Stimulated activated CD8-positive, alpha-beta memory T cell treated with anti-CD3 and anti-CD28 coated beads, Interleukin-4, amount 100 ng/mL, for 4 hours (primary cell): ENCODE results near the gene ITGA7.

Source experiments
- DNase-seq, 2 donors: peaks; one replicate each; pipeline ENCODE4 v3.0.0-alpha.2; 2020; ENCODE audit warnings: low read depth in 2 of 2, low spot score in 1 of 2

ITGA7 gene

DNA sequence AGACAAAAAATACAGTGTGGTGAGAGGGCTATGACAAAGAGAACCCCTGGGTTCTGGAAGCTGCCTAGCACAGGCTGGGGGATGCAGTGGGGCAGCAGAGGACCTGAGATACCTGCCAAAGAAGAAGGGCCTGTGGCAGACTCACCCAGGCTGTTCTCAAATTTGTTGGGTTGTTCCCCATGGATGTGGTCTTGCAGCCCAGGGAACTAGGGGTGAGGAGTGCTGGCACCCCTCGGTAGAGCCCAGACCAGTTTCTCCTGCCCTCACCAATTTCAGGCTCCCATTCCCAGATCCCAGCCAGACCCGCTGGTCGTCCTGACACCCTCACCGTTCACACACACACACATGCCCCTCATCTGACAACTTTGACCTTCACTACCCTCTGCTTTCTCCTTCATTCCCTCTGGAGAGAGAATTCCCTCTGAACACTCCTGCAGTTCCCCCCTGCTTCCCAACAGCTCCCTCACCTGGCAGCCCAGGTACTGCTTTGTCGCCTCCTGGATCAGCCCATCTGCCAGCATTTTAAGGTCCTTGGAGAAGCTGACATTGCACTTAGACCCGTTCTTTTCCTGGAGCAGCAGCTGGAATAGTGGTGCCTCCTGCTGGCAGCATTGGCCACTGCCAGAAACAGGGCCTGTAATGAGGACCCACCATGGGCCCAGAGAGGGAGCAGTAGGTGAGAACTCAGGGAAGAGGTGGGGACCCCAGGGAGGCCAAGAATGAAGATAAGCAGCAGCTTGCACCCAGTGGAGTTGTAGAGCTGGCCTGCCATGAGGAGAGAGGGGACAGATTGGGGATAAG is 29.3 kb upstream of the ITGA7 start:
- no peak for DNase-seq

DNA sequence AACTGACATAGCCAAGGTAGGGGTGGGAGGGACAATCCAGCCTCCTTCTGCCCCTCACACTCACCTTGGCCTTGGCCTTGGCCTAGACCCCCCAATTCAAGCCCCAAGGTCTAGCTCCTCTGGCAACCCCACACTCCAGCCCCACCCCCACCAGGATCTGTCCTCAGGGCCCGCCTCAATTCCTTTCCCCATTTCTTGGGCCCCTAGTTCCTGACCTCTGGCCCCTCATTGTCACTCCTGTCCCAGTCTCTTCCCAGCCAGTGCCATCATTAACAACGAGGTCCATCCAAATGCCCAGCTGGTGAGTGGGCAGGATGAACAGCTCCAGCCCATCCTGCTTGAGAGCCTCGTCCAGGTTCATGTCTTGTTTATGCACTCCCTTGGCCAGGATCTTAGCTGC is 28.4 kb upstream of the ITGA7 start:
- no peak for DNase-seq

DNA sequence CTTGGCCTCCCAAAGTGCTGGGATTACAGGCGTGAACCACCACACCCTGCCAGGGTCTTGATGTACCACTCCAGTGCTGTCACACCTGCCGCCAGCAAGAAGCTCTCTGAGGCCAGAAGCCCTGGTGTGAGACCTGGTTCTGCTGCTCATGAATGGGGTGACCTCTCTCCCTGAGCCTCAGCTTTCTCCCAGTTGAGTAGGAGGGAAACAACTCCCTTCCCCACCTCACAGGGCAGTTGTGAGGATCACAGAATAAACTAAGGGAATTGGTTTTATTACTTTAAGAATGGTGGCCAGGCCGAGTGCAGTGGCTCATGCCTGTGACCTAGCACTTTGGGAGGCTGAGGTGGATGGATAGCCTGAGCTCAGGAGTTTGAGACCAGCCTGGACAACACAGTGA is 26.9 kb upstream of the ITGA7 start:
- no peak for DNase-seq

DNA sequence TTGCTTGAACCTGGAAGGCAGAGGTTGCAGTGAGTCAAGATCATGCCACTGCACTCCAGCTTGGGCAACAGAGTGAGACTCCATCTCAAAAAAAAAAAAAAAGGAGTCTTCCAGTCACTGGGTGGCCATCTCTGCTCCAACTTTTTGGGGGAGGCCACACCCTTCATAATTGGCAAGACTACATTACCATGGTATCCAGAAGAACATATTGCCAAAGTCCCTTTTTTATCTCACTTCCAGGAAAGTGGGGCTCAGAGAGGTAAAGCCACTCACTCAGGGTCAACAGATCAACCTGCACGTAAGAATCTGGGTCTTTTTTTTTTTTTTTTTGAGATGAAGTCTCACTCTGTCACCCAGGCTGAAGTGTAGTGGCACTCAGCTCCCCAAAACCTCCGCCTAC is 26.2 kb upstream of the ITGA7 start:
- no peak for DNase-seq

DNA sequence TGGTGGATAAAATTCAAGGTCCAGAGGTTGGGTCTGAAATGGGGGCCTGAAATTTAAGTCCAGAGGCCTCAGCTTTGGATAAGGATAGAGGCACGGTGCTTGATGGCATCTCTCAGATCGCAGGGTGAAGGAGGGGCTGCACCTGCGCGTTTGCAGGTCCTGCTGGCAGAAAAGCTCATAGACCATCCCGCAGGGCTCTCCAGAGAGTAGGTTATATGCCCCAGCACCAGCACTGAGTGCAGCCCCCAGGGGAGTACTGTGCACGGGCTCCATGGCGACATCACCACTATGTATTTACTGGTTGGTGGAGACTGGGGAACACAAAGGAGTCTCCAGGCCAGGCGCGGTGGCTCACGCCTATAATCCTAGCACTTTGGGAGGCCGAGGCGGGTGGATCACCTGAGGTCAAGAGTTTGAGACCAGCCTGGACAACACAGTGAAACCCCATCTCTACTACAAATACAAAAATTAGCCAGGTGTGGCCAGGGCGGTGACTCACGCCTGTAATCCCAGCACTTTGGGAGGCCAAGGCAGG is 25.4 kb upstream of the ITGA7 start:
- DNase-seq = no peak

DNA sequence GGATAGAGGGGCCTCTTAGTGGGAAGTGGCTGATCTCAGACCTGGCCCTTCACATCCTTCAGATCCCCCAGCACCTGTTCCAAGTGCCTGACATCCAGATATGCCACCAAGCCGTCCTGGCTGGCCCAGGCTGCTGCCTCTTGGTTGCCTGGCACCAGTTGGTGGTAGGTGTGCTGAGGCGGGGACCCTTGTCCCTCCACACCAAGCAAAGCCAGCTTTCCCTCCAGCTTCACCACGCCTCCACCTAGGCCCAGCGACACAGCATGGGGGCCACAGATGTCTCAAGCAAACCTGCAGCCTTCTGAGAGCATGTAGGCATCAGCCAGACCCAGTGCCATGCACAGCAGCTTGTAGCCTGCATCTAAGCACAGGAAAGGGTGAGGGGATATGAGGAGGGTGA is 24.6 kb upstream of the ITGA7 start:
- no peak for DNase-seq

DNA sequence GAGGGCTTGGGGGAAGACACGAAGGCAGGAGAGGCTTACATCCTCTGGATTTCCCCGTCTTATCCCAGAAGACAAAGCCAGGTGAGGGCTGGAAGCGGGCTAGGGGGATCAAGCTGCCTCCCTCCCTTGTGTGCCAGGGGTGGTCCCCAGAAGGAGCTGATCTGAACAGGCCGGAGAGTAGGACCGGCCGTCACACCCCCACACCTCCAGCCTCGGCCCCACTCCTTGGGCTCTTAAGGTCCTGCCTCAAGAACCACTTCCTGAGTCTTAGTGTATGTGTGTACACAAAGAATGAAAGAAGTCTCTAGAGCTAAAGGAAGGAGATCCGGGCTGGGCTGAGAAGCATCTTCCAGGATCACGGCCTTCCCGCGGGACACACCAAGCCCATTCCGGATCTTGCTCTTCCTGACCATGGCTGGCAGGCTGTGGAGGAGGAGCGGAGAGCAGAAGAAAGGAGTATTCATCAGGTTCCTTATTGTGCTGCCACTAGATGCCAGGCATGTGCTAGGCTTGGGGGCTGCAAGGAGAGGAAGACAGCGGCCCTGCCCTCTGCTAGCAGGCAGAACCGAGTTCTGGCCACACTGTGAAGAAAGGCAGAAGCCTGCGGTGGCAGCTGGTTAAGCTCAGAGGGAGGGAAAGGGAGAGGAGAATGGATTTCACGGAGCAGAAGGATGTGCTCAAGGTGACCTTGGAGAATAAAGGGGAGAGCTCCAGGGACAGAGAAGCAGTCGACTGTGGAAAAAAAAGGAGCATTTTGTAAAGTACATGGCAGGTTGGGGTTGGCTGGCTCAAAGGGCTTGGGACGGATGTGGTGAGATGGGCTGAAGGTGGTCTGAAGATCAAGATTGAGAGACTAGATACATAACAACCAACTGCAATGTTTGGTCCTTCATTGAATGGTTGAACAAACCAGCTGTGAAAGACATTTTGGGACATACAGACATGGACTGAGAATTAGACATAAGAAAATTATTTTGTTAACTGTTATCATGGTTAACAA is 22.4 kb upstream of the ITGA7 start:
- no peak for DNase-seq

DNA sequence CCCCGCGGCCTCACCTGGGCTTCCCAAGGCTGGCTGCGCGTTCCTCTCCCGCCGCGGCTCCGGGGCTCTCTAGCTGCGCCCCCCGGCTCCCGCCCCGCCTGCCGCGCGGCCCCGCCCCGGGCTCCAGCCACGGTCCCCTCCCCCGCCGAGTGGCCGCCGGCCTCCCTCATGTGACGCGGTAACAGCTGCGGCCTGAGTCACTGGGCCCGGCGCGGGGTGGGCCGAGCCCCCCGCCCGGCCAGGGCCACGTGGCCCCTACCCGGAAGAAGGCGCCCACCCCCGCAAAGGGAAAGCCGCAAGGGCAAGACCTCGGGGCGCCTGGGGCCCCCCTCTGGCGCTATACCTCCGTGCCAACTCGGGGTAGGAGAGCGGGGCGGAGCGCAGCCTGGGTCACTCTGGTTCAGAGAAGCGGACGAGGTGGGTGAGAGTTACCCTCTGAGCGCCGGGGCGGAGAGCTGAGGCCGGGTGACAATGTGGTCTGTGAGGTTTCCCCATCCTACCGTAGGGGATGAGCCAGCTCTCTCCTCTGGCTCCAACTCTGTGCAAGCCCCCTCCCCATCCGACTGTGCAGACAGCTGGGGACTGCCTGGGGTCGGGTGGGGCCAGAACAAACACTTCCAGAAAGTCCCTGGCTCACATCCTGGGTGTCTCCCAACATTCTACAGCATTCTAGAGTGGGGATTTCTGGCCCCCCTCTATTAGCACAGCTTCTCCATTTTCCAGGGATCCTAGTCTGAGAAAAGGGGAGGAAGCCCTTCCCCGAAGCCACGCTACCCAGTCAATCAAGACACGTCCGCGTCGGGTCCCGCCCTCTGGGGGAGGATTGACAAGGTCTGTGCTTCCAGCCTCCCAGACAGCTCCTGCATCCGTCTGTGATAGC is 21.5 kb upstream of the ITGA7 start, which contains the start of gene CD63:
Gene CD63 (minus strand): TSS at position 71 of the 880 bp plus-strand sequence. CDS start 668 bp downstream, outside the sequence.
- DNase-seq = peak; percentile 38 to 66

DNA sequence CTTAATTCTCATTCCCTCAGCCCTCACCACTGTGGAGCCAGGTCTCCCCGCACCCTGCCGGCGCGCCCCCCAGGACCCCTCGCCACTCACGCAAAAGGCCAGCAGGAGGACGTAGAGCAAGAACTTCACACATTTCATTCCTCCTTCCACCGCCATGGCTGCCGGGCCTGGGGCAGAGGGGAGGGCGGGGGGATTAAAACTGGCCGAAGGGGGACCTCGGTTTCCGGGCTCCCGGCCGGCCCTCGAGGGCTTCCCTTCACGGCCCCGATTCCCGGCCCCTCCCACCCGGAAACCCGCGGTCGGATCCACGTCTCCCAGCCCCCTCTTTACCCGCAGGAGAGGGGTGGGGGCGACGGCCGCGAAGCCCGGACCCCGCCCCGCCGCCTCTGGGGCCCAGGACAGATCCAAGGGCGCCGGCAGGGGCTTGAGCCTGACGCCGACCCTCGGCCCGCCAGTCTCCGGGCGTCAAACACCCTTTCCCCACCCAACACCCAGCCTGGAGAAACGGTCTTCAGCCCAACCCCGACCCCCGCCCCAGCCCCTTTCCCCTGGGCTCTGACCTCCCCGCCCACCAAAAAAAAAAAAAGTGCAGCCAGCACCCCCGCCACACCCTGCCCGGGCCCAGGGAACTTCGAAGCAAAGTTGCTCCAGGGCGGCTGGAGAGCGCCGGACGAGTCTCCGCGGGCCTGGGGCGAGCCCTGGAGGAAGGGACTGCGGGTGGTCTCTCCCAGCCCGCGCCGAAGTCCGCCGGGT is 20.7 kb upstream of the ITGA7 start:
- no peak for DNase-seq

DNA sequence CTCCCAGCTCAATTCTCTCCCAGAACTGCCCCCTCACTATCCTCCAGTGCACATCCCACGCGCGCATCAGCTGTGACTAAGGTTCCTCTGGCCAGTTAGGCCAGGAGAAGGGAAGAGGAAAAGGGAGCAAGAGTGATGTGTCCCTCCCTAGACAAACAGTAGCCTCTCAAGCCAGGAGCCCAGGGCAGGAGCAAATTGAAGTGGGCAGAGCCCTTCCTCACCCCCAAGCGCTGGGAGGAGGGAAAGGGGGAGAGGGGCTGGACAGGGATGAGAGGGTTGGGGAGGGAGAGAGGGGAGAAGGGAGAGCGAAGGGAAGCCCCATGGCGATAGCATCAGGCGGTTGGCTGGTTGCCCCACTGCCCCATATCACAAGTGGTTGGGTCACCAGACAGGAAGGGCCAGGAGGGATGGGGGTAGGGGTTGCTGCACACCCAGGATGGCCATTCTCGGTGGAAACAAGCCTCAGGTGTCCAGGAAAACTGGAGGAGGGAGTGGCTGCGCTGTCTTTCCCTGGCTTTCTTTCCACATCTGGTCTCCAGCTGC is 20.0 kb upstream of the ITGA7 start:
- DNase-seq = no peak

DNA sequence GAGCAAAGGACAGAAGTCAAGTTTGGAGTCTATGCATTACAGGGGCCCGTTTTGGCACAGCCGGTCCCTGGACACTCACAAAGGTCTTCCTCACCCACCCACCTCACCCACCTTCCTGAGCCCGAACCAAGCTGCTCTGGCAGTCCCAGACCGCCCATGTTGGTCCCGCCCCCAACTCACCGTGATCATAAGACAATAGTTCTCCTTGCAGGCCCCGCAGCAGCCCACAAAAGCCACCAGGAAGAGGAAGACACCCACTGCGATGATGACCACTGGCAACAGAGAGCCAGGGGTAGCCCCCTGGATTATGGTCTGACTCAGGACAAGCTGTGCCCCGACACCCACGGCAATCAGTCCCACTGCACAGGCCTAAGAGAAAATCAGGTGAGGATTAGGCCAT is 19.3 kb upstream of the ITGA7 start:
- DNase-seq = no peak

DNA sequence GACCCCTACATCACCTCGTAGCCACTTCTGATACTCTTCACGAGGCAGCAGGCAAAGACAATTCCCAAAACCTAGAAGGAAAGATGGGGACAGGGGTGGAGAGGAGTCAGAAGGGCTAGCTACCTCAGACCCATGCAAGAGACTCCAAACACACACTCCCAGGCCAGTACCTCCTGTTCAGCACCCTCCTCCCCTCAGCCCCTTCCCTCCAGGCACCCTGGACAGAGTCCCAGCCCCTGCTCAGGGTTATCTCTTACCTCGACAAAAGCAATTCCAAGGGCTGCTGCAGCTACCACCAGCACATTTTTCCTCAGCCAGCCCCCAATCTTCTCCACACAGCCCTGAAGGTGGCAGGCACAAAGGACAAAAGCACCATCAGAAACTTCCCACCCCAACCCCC is 17.9 kb upstream of the ITGA7 start:
- no peak for DNase-seq

DNA sequence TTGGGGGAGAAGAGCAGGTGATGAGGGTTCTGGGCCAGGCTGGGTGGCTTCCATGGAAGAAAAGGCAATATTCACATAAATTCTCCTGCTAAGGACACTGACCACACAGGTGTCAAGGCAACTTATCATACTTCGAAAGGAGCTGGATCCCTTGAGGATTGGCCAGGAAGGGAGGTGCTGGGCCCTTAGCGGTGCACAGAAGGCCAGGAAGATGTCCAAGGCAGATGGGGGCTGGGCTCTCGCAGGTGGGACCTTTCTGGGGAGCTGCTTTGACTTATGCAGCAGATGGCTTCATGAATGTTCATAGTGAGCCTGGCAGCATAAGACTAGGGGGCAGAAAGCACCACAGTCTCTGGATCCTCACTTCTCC is 17.2 kb upstream of the ITGA7 start:
- DNase-seq = no peak

DNA sequence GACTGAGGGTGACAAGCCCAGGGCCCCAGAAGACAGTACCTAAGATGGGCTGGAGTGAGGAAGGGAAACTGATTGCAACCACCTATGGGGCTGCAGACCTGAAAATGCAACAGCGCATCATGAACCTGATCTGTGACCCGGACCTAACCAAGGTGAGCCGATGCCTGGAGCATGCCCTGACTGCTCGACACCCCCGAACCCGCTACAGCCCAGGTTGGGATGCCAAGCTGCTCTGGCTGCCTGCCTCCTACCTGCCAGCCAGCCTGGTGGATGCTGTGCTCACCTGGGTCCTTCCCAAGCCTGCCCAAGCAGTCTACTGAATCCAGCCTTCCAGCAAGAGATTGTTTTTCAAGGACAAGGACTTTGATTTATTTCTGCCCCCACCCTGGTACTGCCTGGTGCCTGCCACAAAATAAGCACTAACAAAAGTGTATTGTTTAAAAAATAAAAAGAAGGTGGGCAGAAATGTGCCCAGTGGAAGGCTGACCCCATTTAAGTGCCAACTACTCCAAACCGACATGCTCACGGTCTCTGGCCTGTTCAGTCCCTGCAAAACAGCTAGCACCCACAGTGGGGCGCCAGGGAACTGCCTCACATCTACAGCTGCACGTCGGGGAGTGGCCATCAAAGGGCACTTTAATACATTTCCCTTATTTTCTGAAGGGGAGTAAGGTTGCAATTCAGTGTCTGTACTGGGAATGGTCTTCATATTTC is 16.7 kb upstream of the ITGA7 start:
- DNase-seq = peak in 1 of 2 donors; percentile 33

DNA sequence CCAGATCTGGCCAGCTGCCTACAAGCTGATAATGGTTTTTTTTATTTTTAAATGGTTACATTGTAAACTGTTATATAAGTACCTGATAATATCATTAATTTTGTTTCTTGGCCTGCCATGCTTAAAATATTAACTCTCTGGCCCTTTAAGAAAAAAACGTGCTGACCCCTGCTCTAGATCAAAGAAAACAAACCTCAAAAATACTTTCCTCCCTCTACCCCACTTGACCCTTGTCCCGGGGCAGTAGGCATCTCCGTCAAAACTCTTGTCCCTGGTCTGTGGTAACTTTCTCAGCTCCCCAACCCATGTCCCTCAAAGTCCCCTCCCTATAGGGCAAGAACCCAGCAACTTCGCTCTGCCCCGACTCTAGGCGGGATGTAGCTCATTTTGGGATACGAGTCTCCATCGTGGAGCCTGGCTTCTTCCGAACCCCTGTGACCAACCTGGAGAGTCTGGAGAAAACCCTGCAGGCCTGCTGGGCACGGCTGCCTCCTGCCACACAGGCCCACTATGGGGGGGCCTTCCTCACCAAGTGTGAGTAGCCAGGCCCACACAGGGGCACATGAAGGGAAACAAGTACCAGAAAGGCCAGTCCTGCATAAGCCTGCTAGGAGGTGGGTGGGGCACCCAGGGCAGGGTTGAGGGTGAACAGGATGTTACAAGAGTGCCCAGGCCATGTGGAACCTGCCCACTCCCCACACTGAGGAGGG is 16.0 kb upstream of the ITGA7 start:
- no peak for DNase-seq

DNA sequence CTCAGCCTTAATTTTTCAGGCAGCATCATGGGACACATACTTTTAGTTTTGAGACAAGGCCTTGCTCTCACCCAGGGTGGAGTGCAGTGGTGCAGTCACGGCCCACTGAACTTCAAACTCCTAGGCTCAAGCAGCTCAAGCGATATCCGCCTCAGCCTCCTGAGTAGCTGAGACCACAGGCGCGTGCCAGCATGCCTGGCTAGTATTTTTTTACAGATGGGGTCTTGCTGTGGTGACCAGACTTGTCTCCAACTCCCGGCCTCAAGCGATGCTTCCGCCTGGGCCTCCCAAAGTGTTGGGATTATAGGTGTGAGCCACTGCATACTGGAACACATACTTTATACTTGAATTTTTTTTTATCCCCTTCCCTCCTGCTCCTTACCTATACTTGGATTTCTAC is 15.2 kb upstream of the ITGA7 start:
- no peak for DNase-seq

DNA sequence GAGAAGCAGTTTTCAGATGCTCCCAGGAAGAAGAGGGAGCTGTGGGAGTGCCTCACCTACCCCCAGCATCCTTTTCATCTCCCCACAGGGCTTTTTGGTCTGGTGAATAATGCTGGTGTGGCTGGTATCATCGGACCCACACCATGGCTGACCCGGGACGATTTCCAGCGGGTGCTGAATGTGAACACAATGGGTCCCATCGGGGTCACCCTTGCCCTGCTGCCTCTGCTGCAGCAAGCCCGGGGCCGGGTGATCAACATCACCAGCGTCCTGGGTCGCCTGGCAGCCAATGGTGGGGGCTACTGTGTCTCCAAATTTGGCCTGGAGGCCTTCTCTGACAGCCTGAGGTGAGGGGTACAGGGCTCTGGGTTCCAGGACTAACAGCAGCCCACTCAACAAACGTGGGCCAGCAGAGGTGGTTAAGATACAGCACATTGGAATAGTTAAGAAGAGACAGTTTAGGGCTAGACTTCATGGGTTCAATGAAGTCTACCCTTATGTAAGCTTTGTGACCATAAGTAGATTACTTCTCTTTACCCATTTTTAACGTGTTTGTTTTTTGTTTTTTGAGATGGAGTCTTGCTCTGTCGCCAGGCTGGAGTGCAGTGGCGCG is 14.0 kb upstream of the ITGA7 start:
- no peak for DNase-seq

DNA sequence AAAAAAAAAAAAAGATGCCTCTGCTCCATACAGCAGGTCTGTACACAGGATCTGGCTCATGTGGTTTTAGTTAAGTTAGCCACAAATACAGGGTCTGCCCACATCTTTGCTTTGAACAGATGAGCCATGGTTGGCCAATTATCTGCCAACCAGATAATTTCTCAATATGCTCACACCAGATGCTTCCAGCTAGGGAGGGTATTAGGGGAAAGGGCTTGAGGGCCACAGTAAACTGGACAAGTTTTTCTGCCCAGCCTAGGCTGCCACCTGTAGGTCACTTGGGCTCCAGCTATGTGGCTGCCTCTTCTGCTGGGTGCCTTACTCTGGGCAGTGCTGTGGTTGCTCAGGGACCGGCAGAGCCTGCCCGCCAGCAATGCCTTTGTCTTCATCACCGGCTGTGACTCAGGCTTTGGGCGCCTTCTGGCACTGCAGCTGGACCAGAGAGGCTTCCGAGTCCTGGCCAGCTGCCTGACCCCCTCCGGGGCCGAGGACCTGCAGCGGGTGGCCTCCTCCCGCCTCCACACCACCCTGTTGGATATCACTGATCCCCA is 13.3 kb upstream of the ITGA7 start:
- no peak for DNase-seq
